H1 (cell line): ENCODE measurements around the gene HIPK2. TPM values are rescaled to one million over a fixed set of nuclear protein-coding genes. Genes with fewer than 3 reads are reported as not detected.

Experiments used
- CTCF ChIA-PET: fragments of 300-600 bp; sonication (Branson Sonifier 250); formaldehyde crosslinking; loops from one replicate; lab custom pipeline; 2021; ENCODE audit not compliant: partially characterized antibody; lab: Charles Lee
- POLR2A ChIA-PET: fragments of 300-600 bp; sonication (Branson Sonifier 250); formaldehyde crosslinking; loops from one replicate; lab custom pipeline; 2021; ENCODE audit warnings: inconsistent platforms; ENCODE audit not compliant: partially characterized antibody; lab: Charles Lee
- DNase-seq, 2 experiments: peaks; one replicate each; pipeline versions ENCODE4 v3.0.0 to v3.0.0-alpha.2; 2010 to 2022; ENCODE audit warnings: low spot score in 2 of 2, low read depth in 1 of 2, mixed read lengths in 1 of 2
- FAIRE-seq: peaks from 2 replicates; lab custom pipeline; 2011; peaks lifted over from hg19 to GRCh38; lab: Jason Lieb, UNC
- H2AFZ ChIP-seq: 2 replicates; pipeline ENCODE4 v1.8.1; 2012; ENCODE audit warnings: low read length, inconsistent platforms
- H2AK5ac ChIP-seq: 2 replicates; pipeline ENCODE4 v1.6.1; 2013; ENCODE audit warnings: low read depth, low read length
- H2BK120ac ChIP-seq: replicated peaks from 2 replicates; pipeline ENCODE3; 2013; ENCODE audit warnings: low read depth, low read length, inconsistent platforms
- H2BK12ac ChIP-seq: 2 replicates; pipeline ENCODE4 v1.6.1; 2013; ENCODE audit warnings: low read depth, low read length
- H2BK15ac ChIP-seq: 2 replicates; pipeline ENCODE4 v1.6.1; 2013; ENCODE audit warnings: low read length
- H2BK20ac ChIP-seq: 2 replicates; pipeline ENCODE4 v1.6.1; 2013; ENCODE audit warnings: low read length
- H2BK5ac ChIP-seq: 2 replicates; pipeline ENCODE4 v1.6.1; 2013; ENCODE audit warnings: low read depth, low read length
- H3K14ac ChIP-seq: 2 replicates; pipeline ENCODE4 v1.6.1; 2013; ENCODE audit warnings: inconsistent platforms; ENCODE audit not compliant: insufficient read length
- H3K18ac ChIP-seq: 2 replicates; pipeline ENCODE4 v1.6.1; 2013; ENCODE audit warnings: low read length; ENCODE audit errors: extremely low read depth
- H3K23ac ChIP-seq: 2 replicates; pipeline ENCODE4 v1.6.1; 2013; ENCODE audit warnings: inconsistent platforms; ENCODE audit not compliant: insufficient read length
- H3K23me2 ChIP-seq: 2 replicates; pipeline ENCODE4 v1.6.1; 2013; ENCODE audit warnings: low read depth, low read length
- H3K27ac ChIP-seq: 2 replicates; pipeline ENCODE4 v1.6.1; 2011; ENCODE audit warnings: low read depth, low read length, inconsistent platforms
- H3K27me3 ChIP-seq, 4 experiments: replicated peaks in 1 of 4; 1 replicate in 1 of 4; 2 replicates in 3 of 4; pipeline versions ENCODE4 v1.6.1 to v1.8.1; 2011 to 2013; ENCODE audit warnings: low read length in 3 of 4, mild to moderate bottlenecking in 3 of 4, inconsistent platforms in 2 of 4, mixed read lengths in 2 of 4, moderate library complexity in 1 of 4; ENCODE audit not compliant: control insufficient read depth in 3 of 4, insufficient read depth in 3 of 4; ENCODE audit errors: extremely low read depth in 1 of 4
- H3K36me3 ChIP-seq, 4 experiments: 2 replicates each; pipeline versions ENCODE4 v1.6.1 to v1.8.1; 2011 to 2013; ENCODE audit warnings: mild to moderate bottlenecking in 4 of 4, low read length in 3 of 4, moderate library complexity in 2 of 4, control low read depth in 1 of 4, inconsistent platforms in 1 of 4; ENCODE audit not compliant: insufficient read depth in 4 of 4, control insufficient read depth in 2 of 4
- H3K4ac ChIP-seq: replicated peaks from 2 replicates; pipeline ENCODE3; 2013; ENCODE audit warnings: low read length, low read depth, mixed read lengths, inconsistent platforms; ENCODE audit not compliant: insufficient read length
- H3K4me1 ChIP-seq, 4 experiments: replicated peaks in 1 of 4; 1 replicate in 1 of 4; 2 replicates in 3 of 4; pipeline versions ENCODE4 v1.6.1 to v1.8.1; 2011 to 2013; ENCODE audit warnings: low read length in 3 of 4, inconsistent platforms in 2 of 4, mixed read lengths in 1 of 4; ENCODE audit not compliant: insufficient read depth in 4 of 4, control insufficient read depth in 3 of 4
- H3K4me2 ChIP-seq, 2 experiments: 2 replicates each; pipeline versions ENCODE4 v1.6.1 to v1.8.1; 2011 to 2013; ENCODE audit warnings: low read depth in 2 of 2, low read length in 2 of 2, control low read depth in 1 of 2, inconsistent platforms in 1 of 2, mild to moderate bottlenecking in 1 of 2; ENCODE audit not compliant: insufficient read depth in 1 of 2
- H3K4me3 ChIP-seq, 4 experiments: fragments of 200-600, 300-600 bp in 1 of 4; sonication (generic), shearing (Covaris generic), sonication (Bioruptor Twin) in 1 of 4; 2 replicates each; pipeline versions ENCODE4 v1.5.1 to v1.8.1; 2011 to 2016; ENCODE audit warnings: low read length in 4 of 4, low read depth in 3 of 4, control low read depth in 2 of 4, inconsistent platforms in 2 of 4, mild to moderate bottlenecking in 2 of 4, mixed read lengths in 1 of 4, moderate library complexity in 1 of 4; ENCODE audit not compliant: insufficient read depth in 2 of 4; ENCODE audit errors: extremely low read depth in 1 of 4
- H3K56ac ChIP-seq: replicated peaks from 2 replicates; pipeline ENCODE3; 2013; ENCODE audit warnings: low read depth, mild to moderate bottlenecking, mixed read lengths, low read length, inconsistent platforms; ENCODE audit not compliant: insufficient read length
- H3K79me1 ChIP-seq: 2 replicates; pipeline ENCODE4 v1.6.1; 2013; ENCODE audit warnings: low read depth, low read length, control low read depth
- H3K79me2 ChIP-seq, 2 experiments: 2 replicates each; pipeline versions ENCODE4 v1.6.1 to v1.8.1; 2012 to 2013; ENCODE audit warnings: low read length in 2 of 2, mild to moderate bottlenecking in 2 of 2, inconsistent platforms in 1 of 2; ENCODE audit not compliant: insufficient read depth in 2 of 2, control insufficient read depth in 1 of 2
- H3K9ac ChIP-seq, 4 experiments: replicated peaks in 1 of 4; 1 replicate in 1 of 4; 2 replicates in 3 of 4; pipeline versions ENCODE4 v1.6.1 to v1.8.1; 2011 to 2013; ENCODE audit warnings: low read depth in 3 of 4, low read length in 3 of 4, control low read depth in 2 of 4, mild to moderate bottlenecking in 2 of 4, moderate library complexity in 2 of 4, inconsistent platforms in 1 of 4; ENCODE audit errors: extremely low read depth in 1 of 4
- H3K9me3 ChIP-seq, 2 experiments: 2 replicates each; pipeline versions ENCODE4 v1.6.1 to v1.8.1; 2012 to 2013; ENCODE audit warnings: mild to moderate bottlenecking in 2 of 2, moderate library complexity in 2 of 2, control low read depth in 1 of 2, inconsistent platforms in 1 of 2, low read depth in 1 of 2, low read length in 1 of 2, mixed read lengths in 1 of 2; ENCODE audit not compliant: insufficient read depth in 2 of 2
- H4K20me1 ChIP-seq, 2 experiments: replicated peaks in 1 of 2; 2 replicates each; pipeline versions ENCODE3 to v1.8.1; 2011 to 2013; ENCODE audit warnings: inconsistent platforms in 2 of 2, low read length in 2 of 2, mild to moderate bottlenecking in 1 of 2; ENCODE audit not compliant: insufficient read depth in 2 of 2, control insufficient read depth in 1 of 2
- H4K5ac ChIP-seq: 2 replicates; pipeline ENCODE4 v1.6.1; 2013; ENCODE audit warnings: low read length, low read depth, mixed read lengths, inconsistent platforms; ENCODE audit not compliant: insufficient read length
- H4K8ac ChIP-seq: 2 replicates; pipeline ENCODE4 v1.8.0; 2013; ENCODE audit warnings: mild to moderate bottlenecking, moderate library complexity, low read length, inconsistent platforms; ENCODE audit not compliant: insufficient read depth; ENCODE audit errors: extremely low read depth
- H4K91ac ChIP-seq: replicated peaks from 2 replicates; pipeline ENCODE3; 2013; ENCODE audit warnings: low read length, mixed read lengths, inconsistent platforms; ENCODE audit not compliant: insufficient read length
- POU5F1 ChIP-seq: IDR thresholded peaks from 2 replicates; pipeline ENCODE4 v1.6.1; 2011; ENCODE audit warnings: low read depth, mild to moderate bottlenecking, low read length, moderate library complexity
- SP4 ChIP-seq: IDR thresholded peaks from 2 replicates; pipeline ENCODE4 v1.6.1; 2012; ENCODE audit warnings: low read length, inconsistent platforms
- SUZ12 ChIP-seq: fragments of 200-600 bp; sonication (generic); IDR thresholded peaks from 2 replicates; pipeline ENCODE4 v1.6.1; 2012; ENCODE audit warnings: mild to moderate bottlenecking, inconsistent platforms, low read length, moderate library complexity, mixed read lengths
- WGBS, 2 experiments: shearing (Covaris generic) in 1 of 2; methylation state at CpG; one replicate each; pipeline versions ENCODE4 v1.1.6 to v1.1.7; 2013 to 2015; ENCODE audit warnings: low lambda C conversion rate in 2 of 2, mixed read lengths in 2 of 2, inconsistent platforms in 1 of 2, low coverage in 1 of 2, missing lambda C conversion rate in 1 of 2; ENCODE audit not compliant: insufficient replicate concordance in 2 of 2, insufficient coverage in 1 of 2, insufficient read length in 1 of 2; ENCODE audit errors: extremely low coverage in 1 of 2, missing lambda C conversion rate in 1 of 2; 5-methylcytosine and 5-hydroxymethylcytosine counted together
- polyA plus RNA-seq, 7 experiments: library from polyadenylated mRNA; depleted of rRNA in 3 of 7; stranded (reverse) in 5 of 7; unstranded in 2 of 7; fragments of >200 nt in 5 of 7; fragments of 200-250 nt in 2 of 7; gene quantifications; 1 replicate in 5 of 7; 2 replicates in 1 of 7; 4 replicates in 1 of 7; pipeline versions ENCODE4 v1.2.1 to v1.2.3, GENCODE V29; 2011 to 2013; ENCODE audit warnings: missing spikeins in 2 of 7, mixed read lengths in 2 of 7
- total RNA-seq: library from RNA; stranded (reverse); fragmentation: NEBNext Ultra II Directional; extraction: Animal tissue kit (Norgen Biotek cat#: 25700); gene quantifications from 2 replicates; pipeline ENCODE4 v1.2.1, GENCODE V29; 2021

Gene HIPK2
- total and polyA plus RNA-seq, 2 of the 8 experiments (the other 6 are each of a cell fraction or from before 2014, with no cell fraction given), result 8.3 to 24.3 TPM

DNA sequence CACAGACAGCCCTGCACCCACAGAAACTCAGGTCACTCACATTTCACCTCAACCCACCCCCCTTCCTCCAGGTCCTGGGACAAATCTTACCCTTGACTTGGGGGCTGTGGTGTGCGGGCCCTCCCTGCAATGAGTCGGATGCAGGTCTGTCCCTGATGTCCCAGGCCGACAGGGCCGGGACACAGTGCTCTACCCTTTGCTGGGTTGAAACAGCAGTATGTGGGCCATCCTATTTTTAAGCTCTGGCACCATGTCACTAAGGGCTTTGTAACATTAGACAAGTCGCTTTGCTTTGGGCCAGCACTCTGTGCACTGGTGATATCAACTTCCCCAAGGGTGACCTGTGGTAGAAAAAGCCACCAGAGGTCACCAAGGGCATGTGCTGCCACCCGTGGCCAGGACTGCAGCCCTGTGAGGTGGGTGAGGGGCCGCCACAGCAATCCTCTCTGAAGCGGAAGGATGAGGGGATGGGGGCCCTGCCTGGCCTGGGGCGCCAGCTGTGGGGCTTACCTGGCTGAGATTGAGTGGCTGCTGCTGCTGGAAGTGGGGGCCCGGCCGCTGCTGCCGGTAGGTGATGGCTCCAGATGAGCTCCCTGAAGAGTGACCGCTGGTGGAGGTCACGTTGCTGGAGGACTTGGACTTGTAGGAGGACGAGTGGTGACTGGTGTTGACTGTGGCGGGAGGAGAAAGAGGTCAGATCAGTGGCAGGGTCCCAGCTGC lies 203.0 kb downstream of the HIPK2 start:
- H3K36me3 ChIP-seq, result no peaks in the 10 kb centered on the region; a peak in 1 of 8 replicates
- POLR2A ChIA-PET, result no interaction called here
- WGBS, 2 experiments, result 88% methylated on average over 16 of the region's 16 CpGs; no CpG with 5 or more reads in 1 of the 2 experiments

More for the DNA sequence above, 203.0 kb downstream of the HIPK2 start:
- H3K79me2 ChIP-seq, result no peaks in the 10 kb centered on the region
- CTCF ChIA-PET, result interaction anchor here (1.1 kb wide), 1 partner anchor 71 kb away, joined by 5 read pairs; no protein-coding TSS in a partner anchor
- no peak overlapping the region for H2AK5ac ChIP-seq
- H3K79me1 ChIP-seq, result no peaks in the 10 kb centered on the region
- no peak for DNase-seq
- H3K18ac ChIP-seq, result no peak overlapping the region
- no peak overlapping the region for H2AFZ ChIP-seq
- no peak overlapping the region for H3K4ac ChIP-seq
- H2BK120ac ChIP-seq, result no peak overlapping the region
- no peaks in the 10 kb centered on the region for H3K23me2 ChIP-seq
- H4K91ac ChIP-seq, result no peak overlapping the region
- no peak overlapping the region for H3K56ac ChIP-seq
- TF ChIP-seq POU5F1 (no peak), SP4 (no peak), SUZ12 (no peak)
- no peak overlapping the region for H3K9ac ChIP-seq
- H3K4me3 ChIP-seq, result no peak overlapping the region
- peaks cover 0 to under 1% of the 10 kb centered on the region in 2 experiments for H4K20me1 ChIP-seq
- no peak overlapping the region for H2BK20ac ChIP-seq
- no peak overlapping the region for H3K27ac ChIP-seq
- H3K14ac ChIP-seq, result no peak overlapping the region
- H3K27me3 ChIP-seq, result no peaks in the 10 kb centered on the region
- H4K5ac ChIP-seq, result no peak overlapping the region
- H3K9me3 ChIP-seq, result no peaks in the 10 kb centered on the region
- no peak overlapping the region for H2BK5ac ChIP-seq
- H4K8ac ChIP-seq, result no peak overlapping the region
- FAIRE-seq, result no peak
- H3K23ac ChIP-seq, result no peak overlapping the region
- peaks cover 0 to 5% (median 0%) of the 10 kb centered on the region in 4 experiments; a peak in 1 of 7 replicates for H3K4me1 ChIP-seq
- H3K4me2 ChIP-seq, result no peak overlapping the region
- H2BK15ac ChIP-seq, result no peak overlapping the region
- H2BK12ac ChIP-seq, result no peak overlapping the region
